SU-DHL-6 (cell line): ENCODE measurements around the gene CMPK2.

Experiments used
- CTCF ChIP-seq: fragments of 200-600 bp; sonication (generic); IDR thresholded peaks from one replicate; pipeline ENCODE4 v1.5.1; 2017; ENCODE audit warnings: antibody characterized with exemption, mild to moderate bottlenecking, low read length, moderate library complexity; ENCODE audit not compliant: insufficient read depth, poor library complexity, severe bottlenecking
- EZH2phosphoT487 ChIP-seq: fragments of 200-600 bp; sonication (generic), shearing (Covaris generic); conservative IDR thresholded peaks from 2 replicates; pipeline ENCODE4 v1.6.1; 2018; ENCODE audit warnings: mild to moderate bottlenecking, antibody characterized with exemption, low read length, moderate library complexity, mixed read lengths

- TF ChIP-seq CTCF = no peak
- no peak for TF ChIP-seq EZH2phosphoT487
Measured at GRCh38 chr2:6820236-6820635, 45.5 kb downstream of the CMPK2 start.
